K562 (cell line): Measurements from ENCODE around the gene FUT2. TPM values are rescaled to one million over a fixed set of nuclear protein-coding genes. Genes with fewer than 3 reads are reported as not detected.
A peak's percentile ranks its signal among the peaks of the same experiment; 100 is the strongest.

ENCODE experiments used
- ATAC-seq: fragments of 200-7000 bp; cut with Tn5 transposase; 3 replicates; pipeline ENCODE4 v1.9.1; 2020; ENCODE audit warnings: moderate library complexity
- BruUV-seq: library from RNA; stranded (reverse); fragments of 400-500 nt; replicated peaks from 2 replicates; lab custom pipeline; 2021; lab: Mats Ljungman, UMichigan
- CTCF ChIA-PET: fragments of 300-600 bp; formaldehyde crosslinking; extraction: SDS; loops from one replicate; lab custom pipeline; 2021; ENCODE audit warnings: low intra/inter-chr PET ratio; lab: Yijun Ruan, JAX
- POLR2A ChIA-PET: fragments of 300-600, 350-650 bp; sonication (Branson Sonifier 250); formaldehyde crosslinking; extraction: SDS; loops from one replicate; lab custom pipeline; 2021; ENCODE audit warnings: antibody characterized with exemption, inconsistent platforms; lab: Yijun Ruan, JAX
- DNase-seq, 4 experiments: peaks; one replicate each; pipeline versions ENCODE4 v3.0.0 to v3.0.0-alpha.2; 2011 to 2018; ENCODE audit warnings: low spot score in 3 of 4, mixed read lengths in 3 of 4; ENCODE audit errors: extremely low read depth in 1 of 4
- FAIRE-seq: peaks from 2 replicates; lab custom pipeline; 2011; peaks lifted over from hg19 to GRCh38; lab: Jason Lieb, UNC
- H2AFZ ChIP-seq: 2 replicates; pipeline ENCODE4 v1.6.0; 2011; ENCODE audit warnings: low read depth, low read length, control low read depth, inconsistent platforms
- H3K27ac ChIP-seq: fragments of 200-600 bp; 3 replicates; pipeline ENCODE4 v1.8.0; 2011; ENCODE audit warnings: low read depth, mild to moderate bottlenecking, control low read depth, inconsistent platforms, low read length, moderate library complexity, mixed read lengths; ENCODE audit errors: extremely low read depth
- H3K27me3 ChIP-seq, 2 experiments: fragments of 300-600 bp in 1 of 2; 2 replicates in 1 of 2; 3 replicates in 1 of 2; pipeline versions ENCODE4 v1.6.0 to v1.8.0; 2011; ENCODE audit warnings: inconsistent platforms in 2 of 2, low read length in 2 of 2, mild to moderate bottlenecking in 1 of 2, mixed read lengths in 1 of 2, moderate library complexity in 1 of 2; ENCODE audit not compliant: control insufficient read depth in 2 of 2, insufficient read depth in 2 of 2
- H3K36me3 ChIP-seq: fragments of 300-600 bp; 3 replicates; pipeline ENCODE4 v1.8.0; 2011; ENCODE audit warnings: mild to moderate bottlenecking, low read length, inconsistent platforms; ENCODE audit not compliant: control insufficient read depth, insufficient read depth
- H3K4me1 ChIP-seq, 2 experiments: fragments of 200-600 bp in 1 of 2; replicated peaks in 1 of 2; 2 replicates in 1 of 2; 3 replicates in 1 of 2; pipeline versions ENCODE4 v1.5.1 to v1.8.0; 2011; ENCODE audit warnings: inconsistent platforms in 2 of 2, low read length in 2 of 2, mild to moderate bottlenecking in 1 of 2, mixed read lengths in 1 of 2, moderate library complexity in 1 of 2; ENCODE audit not compliant: control insufficient read depth in 2 of 2, insufficient read depth in 2 of 2
- H3K4me2 ChIP-seq: 2 replicates; pipeline ENCODE4 v1.6.1; 2011; ENCODE audit warnings: low read length, control low read depth, inconsistent platforms, mixed read lengths; ENCODE audit not compliant: insufficient read depth
- H3K4me3 ChIP-seq: fragments of 200-600 bp; sonication (generic), shearing (Covaris generic); 2 replicates; pipeline ENCODE4 v1.5.1; 2016; ENCODE audit warnings: control low read depth, inconsistent platforms
- H3K79me2 ChIP-seq: fragments of 200-600 bp; 3 replicates; pipeline ENCODE4 v1.8.0; 2011; ENCODE audit warnings: low read length, inconsistent platforms; ENCODE audit not compliant: control insufficient read depth, insufficient read depth
- H3K9ac ChIP-seq, 2 experiments: 2 replicates each; pipeline versions ENCODE4 v1.6.0 to v1.6.1; 2011; ENCODE audit warnings: low read depth in 2 of 2, low read length in 2 of 2, control low read depth in 1 of 2, inconsistent platforms in 1 of 2, mild to moderate bottlenecking in 1 of 2, mixed read lengths in 1 of 2; ENCODE audit not compliant: insufficient read depth in 1 of 2
- H3K9me1 ChIP-seq: one replicate; pipeline ENCODE4 v1.6.0; 2011; ENCODE audit warnings: inconsistent platforms, mild to moderate bottlenecking, low read length, moderate library complexity; ENCODE audit not compliant: control insufficient read depth, insufficient read depth
- H3K9me3 ChIP-seq: replicated peaks from 2 replicates; pipeline ENCODE4 v1.5.1; 2011; ENCODE audit warnings: low read depth, low read length, inconsistent platforms; ENCODE audit not compliant: control insufficient read depth, insufficient read depth
- H4K20me1 ChIP-seq: replicated peaks from 2 replicates; pipeline ENCODE4 v1.6.1; 2011; ENCODE audit warnings: low read length, inconsistent platforms, mixed read lengths; ENCODE audit not compliant: control insufficient read depth, insufficient read depth
- ARNT ChIP-seq, 2 experiments: fragments of 450-650 bp; IDR thresholded peaks; 2 replicates each; pipeline ENCODE4 v1.6.1; 2016; ENCODE audit warnings: mild to moderate bottlenecking in 1 of 2
- BCL6 ChIP-seq: fragments of 250-450 bp; sonication (Bioruptor Pico); IDR thresholded peaks from 2 replicates; pipeline ENCODE4 v1.4.0; 2020
- CLOCK ChIP-seq: fragments of 250-450 bp; sonication (Bioruptor Pico); IDR thresholded peaks from 2 replicates; pipeline ENCODE4 v1.4.0; 2020; ENCODE audit warnings: mild to moderate bottlenecking, moderate library complexity, borderline replicate concordance
- COPS2 ChIP-seq: fragments of 450-650 bp; conservative IDR thresholded peaks from 2 replicates; pipeline ENCODE4 v1.6.1; 2016; ENCODE audit warnings: mild to moderate bottlenecking, moderate library complexity
- ERF ChIP-seq: fragments of 450-650 bp; formaldehyde crosslinking; IDR thresholded peaks from 2 replicates; pipeline ENCODE4 v1.4.0; 2020; ENCODE audit warnings: mild to moderate bottlenecking, mixed read lengths
- HDGF ChIP-seq: fragments of 450-650 bp; IDR thresholded peaks from 2 replicates; pipeline ENCODE4 v1.6.1; 2016
- MCM2 ChIP-seq: fragments of 450-650 bp; IDR thresholded peaks from 2 replicates; pipeline ENCODE4 v1.6.1; 2017; ENCODE audit warnings: low read depth, mild to moderate bottlenecking
- MEF2A ChIP-seq: IDR thresholded peaks from 2 replicates; pipeline ENCODE4 v1.6.1; 2011; ENCODE audit warnings: low read depth, mild to moderate bottlenecking, low read length, moderate library complexity; ENCODE audit not compliant: control insufficient read depth
- MYC ChIP-seq, 2 experiments: fragments of 250-450 bp in 1 of 2; sonication (Bioruptor Pico) in 1 of 2; IDR thresholded peaks; 2 replicates each; pipeline versions ENCODE4 v1.5.1 to v1.6.1; 2012 to 2021; ENCODE audit warnings: low read depth in 2 of 2, borderline replicate concordance in 1 of 2, improper control_type of control experiment in 1 of 2, low read length in 1 of 2, mild to moderate bottlenecking in 1 of 2, moderate library complexity in 1 of 2
- PATZ1 ChIP-seq: fragments of 250-450 bp; sonication (Bioruptor Pico); IDR thresholded peaks from 2 replicates; pipeline ENCODE4 v1.5.0; 2020; ENCODE audit warnings: mild to moderate bottlenecking, borderline replicate concordance
- PHB ChIP-seq: fragments of 250-450 bp; sonication (Bioruptor Pico); IDR thresholded peaks from 2 replicates; pipeline ENCODE4 v1.5.0; 2021
- PHF8 ChIP-seq: fragments of 200-600 bp; sonication (generic); IDR thresholded peaks from 2 replicates; pipeline ENCODE4 v1.6.1; 2012; ENCODE audit warnings: mixed run types, mild to moderate bottlenecking, inconsistent platforms, low read length, moderate library complexity, borderline replicate concordance
- TCF7 ChIP-seq: sonication (generic); IDR thresholded peaks from 2 replicates; pipeline ENCODE4 v1.6.1; 2016; ENCODE audit warnings: antibody characterized with exemption, borderline replicate concordance
- ZBTB7A ChIP-seq: IDR thresholded peaks from 2 replicates; pipeline ENCODE4 v1.6.1; 2011; ENCODE audit warnings: low read depth, mild to moderate bottlenecking, low read length, moderate library complexity, borderline replicate concordance; ENCODE audit not compliant: control insufficient read depth
- ZBTB8A ChIP-seq: fragments of 450-650 bp; IDR thresholded peaks from 2 replicates; pipeline ENCODE4 v1.6.1; 2018; ENCODE audit warnings: mild to moderate bottlenecking, moderate library complexity; ENCODE audit not compliant: partially characterized antibody
- ZNF311 ChIP-seq: fragments of 250-450 bp; sonication (Bioruptor Pico); IDR thresholded peaks from 2 replicates; pipeline ENCODE4 v1.4.0; 2020; ENCODE audit warnings: mild to moderate bottlenecking, moderate library complexity
- ZNF316 ChIP-seq: fragments of 450-650 bp; IDR thresholded peaks from 2 replicates; pipeline ENCODE4 v1.6.1; 2016
- ZNF586 ChIP-seq: fragments of 450-650 bp; formaldehyde crosslinking; conservative IDR thresholded peaks from 2 replicates; pipeline ENCODE4 v1.4.0; 2020; ENCODE audit warnings: mild to moderate bottlenecking, moderate library complexity
- ZNF766 ChIP-seq: fragments of 200-800 bp; sonication (Bioruptor generic); conservative IDR thresholded peaks from 2 replicates; pipeline ENCODE4 v1.6.1; 2016; ENCODE audit warnings: missing genetic modification characterization, missing compliant biosample characterization
- ZNF778 ChIP-seq: fragments of 450-650 bp; formaldehyde crosslinking; IDR thresholded peaks from 2 replicates; pipeline ENCODE4 v1.4.0; 2020; ENCODE audit warnings: mild to moderate bottlenecking, moderate library complexity
- WGBS: fragments of 100-300 bp; shearing (Covaris generic); methylation state at CpG from one replicate; pipeline ENCODE4 v1.1.6; 2016; ENCODE audit warnings: low coverage, mixed read lengths; ENCODE audit not compliant: insufficient coverage; ENCODE audit errors: missing lambda C conversion rate; 5-methylcytosine and 5-hydroxymethylcytosine counted together
- in situ Hi-C: fragments of 300-500 bp; cut with MboI; formaldehyde crosslinking; loops from 4 replicates; pipeline ENCODE4 v1.15.0; 2018; ENCODE audit warnings: inconsistent platforms, mixed read lengths
- intact Hi-C: fragments of 100-400 bp; cut with micrococcal nuclease; formaldehyde crosslinking; loops from 2 replicates; pipeline ENCODE4 v1.14.2; 2022
- polyA plus RNA-seq, 8 experiments: library from polyadenylated mRNA; depleted of rRNA in 4 of 8; stranded (reverse) in 5 of 8; unstranded in 3 of 8; fragments of >200 nt; fragmentation: Nextera tagmentation in 2 of 8; fragmentation: Illumina TruSeq in 1 of 8; extraction: Ambion mirVana in 2 of 8; extraction: Trizol in 1 of 8; gene quantifications; 2 replicates each; pipeline versions ENCODE4 v1.2.1 to v1.2.3, GENCODE V29; 2011 to 2014; ENCODE audit warnings: inconsistent platforms in 1 of 8, missing spikeins in 1 of 8
- total RNA-seq, 7 experiments: library from RNA; depleted of rRNA in 6 of 7; stranded (reverse); fragments of >200 nt in 6 of 7; fragmentation: Illumina TruSeq in 2 of 7; extraction: Trizol in 2 of 7; gene quantifications; 2 replicates each; pipeline versions ENCODE4 v1.2.1 to v1.2.3, GENCODE V29; 2011 to 2021; ENCODE audit warnings: low replicate concordance in 1 of 7

The FUT2 gene
- total and polyA plus RNA-seq, 9 of the 15 experiments (the other 6 are each of a cell fraction or from before 2014, with no cell fraction given) = 0.03 to 0.04 TPM; not detected in 7

- no TSS peak for BruUV-seq
- intact Hi-C loops (no loop called here), in situ Hi-C loops (no loop called here)
- Histone ChIP-seq H3K27me3 (no peaks in the 10 kb centered on the region), H3K9ac (peak overlapping the region; percentile 69 to 91), H3K36me3 (no peaks in the 10 kb centered on the region; the same call in 2 of the 3 replicates), H3K79me2 (0 out of 3 replicates have a peak, but pooled peaks cover 1% of the 10 kb centered on the region), H3K4me3 (peak overlapping the region; percentile 54), H3K27ac (peak overlapping the region; percentile 75), H3K9me3 (no peaks in the 10 kb centered on the region), H3K9me1 (no peaks in the 10 kb centered on the region), H2AFZ (peak overlapping the region; percentile 98), H4K20me1 (no peaks in the 10 kb centered on the region), H3K4me2 (peak overlapping the region; percentile 84), H3K4me1 (peaks cover 15 to 59% of the 10 kb centered on the region in 2 experiments)
- POLR2A ChIA-PET = interaction anchor here (0.6 to 1.1 kb wide), 7 partner anchors 12 to 101 kb away, joined by 3 to 10 read pairs (median 3); partner anchors contain the start of gene SPHK2
- CTCF ChIA-PET = no interaction called here
- no peak for DNase-seq
- FAIRE-seq = no peak
- 20% methylated on average over 12 of the region's 12 CpGs for WGBS
- ATAC-seq = peak; percentile 44
- TF ChIP-seq ZNF311 (CRISPR knock-in tag) (no peak), BCL6 (CRISPR knock-in tag) (no peak), PHF8 (peak; percentile 30; the same call in 1 of the 2 replicates), ZBTB8A (no peak), ARNT (IDR thresholded peaks at IDR 0.05) (no peak), MYC (IDR thresholded peaks at IDR 0.05; ENCODE audit: low read depth, low read length) (no peak), MYC (CRISPR knock-in tag; IDR thresholded peaks at IDR 0.05; ENCODE audit: borderline replicate concordance, low read depth) (no peak), ZNF766 (no peak), ZNF778 (CRISPR knock-in tag) (no peak), TCF7 (0 out of 2 replicates have a peak, but pooled peaks have one; percentile 14), ZBTB7A (peak; percentile 47; the same call in 1 of the 2 replicates), MEF2A (peak; percentile 43; the same call in 1 of the 2 replicates), ZNF586 (CRISPR knock-in tag) (no peak), HDGF (peak; percentile 34; the same call in 1 of the 2 replicates), MCM2 (no peak), COPS2 (no peak), CLOCK (CRISPR knock-in tag) (no peak), PHB (CRISPR knock-in tag) (no peak), ERF (0 out of 2 replicates have a peak, but pooled peaks have one; percentile 28), PATZ1 (CRISPR knock-in tag) (0 out of 2 replicates have a peak, but pooled peaks have one; percentile 35), ZNF316 (no peak)
Observed at GRCh38 chr19:48720251-48720612, 24.5 kb downstream of the FUT2 start.
